ENCODE results near the gene CCDC97.
A peak's percentile ranks its signal among the peaks of the same experiment; 100 is the strongest.
"Not testable (repeated sequence)": the region's sequence is repeated elsewhere in the genome, so short reads cannot be mapped to it uniquely, and the experiment has no call there.

CCDC97 gene

GRCh38 chr19:41369769-41370168 is 59.8 kb downstream of the CCDC97 start:
- no peak for ATAC-seq
- TF ChIP-seq ZFP30 (CRISPR knock-in tag; IDR thresholded peaks at IDR 0.05) = no peak
- TF ChIP-seq BACH2 (CRISPR knock-in tag; IDR thresholded peaks at IDR 0.05; ENCODE audit: borderline replicate concordance) = no peak
- TF ChIP-seq ZNF70 (CRISPR knock-in tag; IDR thresholded peaks at IDR 0.05) = no peak
- no peak for TF ChIP-seq ARNTL (CRISPR knock-in tag; IDR thresholded peaks at IDR 0.05; ENCODE audit: borderline replicate concordance, low read depth)
- TF ChIP-seq ZNF8 (CRISPR knock-in tag; IDR thresholded peaks at IDR 0.05) = no peak
- TF ChIP-seq ZC3H10 (CRISPR knock-in tag; IDR thresholded peaks at IDR 0.05) = no peak
- TF ChIP-seq ESRRG (CRISPR knock-in tag; IDR thresholded peaks at IDR 0.05) = no peak

- not testable (repeated sequence) for ATAC-seq
Measured at GRCh38 chr19:41371119-41371518, 61.1 kb downstream of the CCDC97 start.

GRCh38 chr19:41371541-41371940 is 61.6 kb downstream of the CCDC97 start:
- TF ChIP-seq PATZ1 (CRISPR knock-in tag; IDR thresholded peaks at IDR 0.05; ENCODE audit: borderline replicate concordance) (no peak), CSDC2 (CRISPR knock-in tag; IDR thresholded peaks at IDR 0.05) (no peak)

GRCh38 chr19:41372501-41372900 is 62.5 kb downstream of the CCDC97 start:
- no peak for ATAC-seq
- TF ChIP-seq ARNTL (CRISPR knock-in tag; IDR thresholded peaks at IDR 0.05; ENCODE audit: borderline replicate concordance, low read depth) (no peak), BACH2 (CRISPR knock-in tag; IDR thresholded peaks at IDR 0.05; ENCODE audit: borderline replicate concordance) (no peak)

More at GRCh38 chr19:41371541-41371940, 61.6 kb downstream of the CCDC97 start:
- ATAC-seq = no peak

GRCh38 chr19:41373993-41374392 is 64.0 kb downstream of the CCDC97 start:
- peak; percentile 82 for ATAC-seq
- TF ChIP-seq POU6F1 (CRISPR knock-in tag; IDR thresholded peaks at IDR 0.05; ENCODE audit: borderline replicate concordance, low read depth) (no peak), ISL1 (CRISPR knock-in tag; IDR thresholded peaks at IDR 0.05) (peak; percentile 35; the same call in 1 of the 2 replicates), GLIS3 (CRISPR knock-in tag; IDR thresholded peaks at IDR 0.05) (0 out of 2 replicates have a peak, but pooled peaks have one; percentile 42), SNAI2 (CRISPR knock-in tag; IDR thresholded peaks at IDR 0.05) (peak; percentile 95; the same call in 1 of the 2 replicates), TCF4 (CRISPR knock-in tag; IDR thresholded peaks at IDR 0.05; ENCODE audit: borderline replicate concordance) (peak; percentile 97), ZFP3 (CRISPR knock-in tag; IDR thresholded peaks at IDR 0.05) (peak; percentile 73; the same call in 1 of the 2 replicates), TSHZ2 (CRISPR knock-in tag; IDR thresholded peaks at IDR 0.05) (peak; percentile 37; the same call in 1 of the 2 replicates), TOX (CRISPR knock-in tag; IDR thresholded peaks at IDR 0.05; ENCODE audit: borderline replicate concordance) (no peak)

Data from SK-N-SH treated with all-trans-retinoic acid at 6 μM for 48 hours (cell line).